ENCODE results near the gene SLFN12L. TPM values are rescaled to one million over a fixed set of nuclear protein-coding genes. Genes with fewer than 3 reads are reported as not detected.

The SLFN12L gene
- total and polyA plus RNA-seq, 10 donors, result 0.39 to 39.5 (median 30.8) TPM

DNA sequence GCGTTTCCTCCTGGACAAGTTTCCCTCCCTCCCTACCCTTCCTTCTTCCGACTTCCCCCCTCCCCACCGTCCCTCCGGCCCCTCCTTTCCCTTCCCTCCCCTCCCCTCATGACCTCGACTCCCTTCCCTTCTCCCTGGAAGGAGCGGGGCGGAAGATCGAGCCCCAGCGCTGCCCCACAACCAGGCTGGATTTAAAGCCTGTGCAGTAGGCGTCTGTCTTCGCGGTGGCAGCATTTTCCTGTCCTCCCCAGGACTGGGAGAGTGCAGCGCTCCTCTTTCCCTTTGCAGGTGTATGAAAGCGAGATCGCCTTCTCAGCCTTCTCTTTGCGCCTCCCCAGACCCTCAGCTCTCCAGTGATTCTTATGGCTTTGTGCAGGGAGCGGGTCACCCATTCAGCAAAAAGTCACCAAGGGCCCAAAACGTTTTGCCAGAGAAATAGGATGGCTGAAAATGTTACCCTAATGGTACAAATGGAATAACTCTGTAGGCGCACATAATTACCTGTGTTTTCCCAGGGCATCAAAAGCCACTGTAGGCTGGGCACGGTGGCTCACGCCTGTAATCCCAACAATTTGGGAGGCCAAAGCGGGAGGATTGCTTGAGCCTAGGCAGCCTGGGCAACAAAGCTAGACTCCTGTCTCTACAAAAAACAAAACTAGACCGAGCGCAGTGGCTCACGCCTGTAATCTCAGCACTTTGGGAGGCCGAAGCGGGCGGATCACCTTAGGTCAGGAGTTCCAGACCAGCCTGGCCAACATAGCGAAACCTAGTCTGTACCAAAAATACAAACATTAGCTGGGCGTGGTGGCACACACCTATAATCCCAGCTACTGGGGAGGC lies 40.8 kb downstream of the SLFN12L start:
- Histone ChIP-seq H3K9me3 (peaks cover 0 to 9% (median 2%) of the 10 kb centered on the region in 8 donors), H3K4me3 (no peak overlapping the region), H3K27me3 (replicated peaks in 1 of 7) (peaks cover 0 to 91% (median 66%) of the 10 kb centered on the region in 7 donors), H3K36me3 (peaks cover 0 to 18% (median 0%) of the 10 kb centered on the region in 6 donors), H3K4me1 (peaks cover 8 to 77% (median 24%) of the 10 kb centered on the region in 6 donors), H3K27ac (no peak overlapping the region)
- TF ChIP-seq POLR2AphosphoS5 (IDR thresholded peaks at IDR 0.05), result no peak
- TF ChIP-seq, protein P1, sequence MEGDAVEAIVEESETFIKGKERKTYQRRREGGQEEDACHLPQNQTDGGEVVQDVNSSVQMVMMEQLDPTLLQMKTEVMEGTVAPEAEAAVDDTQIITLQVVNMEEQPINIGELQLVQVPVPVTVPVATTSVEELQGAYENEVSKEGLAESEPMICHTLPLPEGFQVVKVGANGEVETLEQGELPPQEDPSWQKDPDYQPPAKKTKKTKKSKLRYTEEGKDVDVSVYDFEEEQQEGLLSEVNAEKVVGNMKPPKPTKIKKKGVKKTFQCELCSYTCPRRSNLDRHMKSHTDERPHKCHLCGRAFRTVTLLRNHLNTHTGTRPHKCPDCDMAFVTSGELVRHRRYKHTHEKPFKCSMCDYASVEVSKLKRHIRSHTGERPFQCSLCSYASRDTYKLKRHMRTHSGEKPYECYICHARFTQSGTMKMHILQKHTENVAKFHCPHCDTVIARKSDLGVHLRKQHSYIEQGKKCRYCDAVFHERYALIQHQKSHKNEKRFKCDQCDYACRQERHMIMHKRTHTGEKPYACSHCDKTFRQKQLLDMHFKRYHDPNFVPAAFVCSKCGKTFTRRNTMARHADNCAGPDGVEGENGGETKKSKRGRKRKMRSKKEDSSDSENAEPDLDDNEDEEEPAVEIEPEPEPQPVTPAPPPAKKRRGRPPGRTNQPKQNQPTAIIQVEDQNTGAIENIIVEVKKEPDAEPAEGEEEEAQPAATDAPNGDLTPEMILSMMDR (IDR thresholded peaks at IDR 0.05 in 8 of 11, conservative IDR thresholded peaks at IDR 0.05 in 3 of 11), result no peak
- no peak for TF ChIP-seq POLR2A (IDR thresholded peaks at IDR 0.05)
- intact Hi-C loops (cut with DNase I; ENCODE audit: low total_unique reads), result no loop called here
- no peak for DNase-seq
- WGBS, 5 donors, result 35 to 43% (median 39%) methylated on average over 30 of the region's 30 CpGs

DNA sequence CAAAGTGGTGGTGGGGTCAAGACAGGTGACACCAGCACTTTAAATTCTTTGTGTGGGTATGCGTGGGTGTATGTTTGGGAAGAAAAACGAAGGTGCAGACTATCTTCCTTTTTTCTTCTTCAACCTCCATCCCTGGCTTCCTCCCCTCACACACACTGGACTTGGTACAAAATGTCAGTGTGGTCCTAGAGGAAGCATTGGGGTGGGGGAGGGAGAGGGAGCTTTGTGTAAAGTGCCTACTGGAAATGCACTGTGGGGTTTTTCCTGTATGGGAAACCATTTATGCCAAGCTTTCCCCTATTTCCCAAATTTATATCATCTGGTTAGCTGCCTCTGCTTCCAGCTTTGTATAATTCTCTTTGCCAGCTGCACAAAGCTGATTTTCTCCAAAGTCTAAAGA lies 44.4 kb downstream of the SLFN12L start:
- peaks cover 12 to 77% (median 40%) of the 10 kb centered on the region in 6 donors for H3K4me1 ChIP-seq
- no peak for DNase-seq
- H3K9me3 ChIP-seq, result no peaks in the 10 kb centered on the region
- intact Hi-C loops (cut with DNase I; ENCODE audit: low total_unique reads), result no loop called here
- no peak overlapping the region for H3K27ac ChIP-seq
- H3K27me3 ChIP-seq (replicated peaks in 1 of 7), result peaks cover 0 to 100% (median 90%) of the 10 kb centered on the region in 7 donors
- peaks cover 0 to 13% (median 0%) of the 10 kb centered on the region in 6 donors for H3K36me3 ChIP-seq
- TF ChIP-seq POLR2AphosphoS5 (IDR thresholded peaks at IDR 0.05) (no peak), POLR2A (IDR thresholded peaks at IDR 0.05) (no peak)
- TF ChIP-seq, protein P1 (IDR thresholded peaks at IDR 0.05 in 8 of 11, conservative IDR thresholded peaks at IDR 0.05 in 3 of 11), result no peak
- WGBS, 5 donors, result 5 to 24% (median 20%) methylated on average over 2 of the region's 2 CpGs
- no peak overlapping the region for H3K4me3 ChIP-seq

DNA sequence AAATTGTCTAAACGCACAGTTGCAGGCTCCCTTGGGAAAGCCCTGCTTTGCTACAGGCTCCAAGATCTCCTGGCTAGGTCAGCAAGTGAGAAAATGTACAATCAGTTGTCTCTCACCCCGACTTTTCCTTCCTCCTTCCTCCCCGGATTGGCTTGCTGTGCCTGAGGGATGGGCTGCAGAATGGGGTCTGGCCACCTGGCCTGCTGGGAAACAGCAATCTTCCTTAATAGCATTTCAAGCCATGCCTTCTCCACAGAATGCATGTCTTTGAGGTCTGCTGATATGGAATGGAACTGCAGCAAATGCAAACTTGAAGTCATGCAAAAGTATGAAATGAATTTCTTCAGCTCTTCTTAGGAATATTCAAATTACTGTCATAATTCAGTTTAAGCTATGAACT lies 46.1 kb downstream of the SLFN12L start:
- Histone ChIP-seq H3K4me1 (peaks cover 5 to 76% (median 40%) of the 10 kb centered on the region in 6 donors), H3K9me3 (no peaks in the 10 kb centered on the region), H3K4me3 (no peak overlapping the region), H3K36me3 (peaks cover 0 to 8% (median 0%) of the 10 kb centered on the region in 6 donors), H3K27me3 (replicated peaks in 1 of 7) (peaks cover 0 to 97% (median 78%) of the 10 kb centered on the region in 7 donors), H3K27ac (no peak overlapping the region)
- no peak for TF ChIP-seq POLR2A (IDR thresholded peaks at IDR 0.05)
- WGBS, 5 donors, result 32 to 44% (median 35%) methylated on average over 3 of the region's 3 CpGs
- no peak for DNase-seq
- intact Hi-C loops (cut with DNase I; ENCODE audit: low total_unique reads), result no loop called here

DNA sequence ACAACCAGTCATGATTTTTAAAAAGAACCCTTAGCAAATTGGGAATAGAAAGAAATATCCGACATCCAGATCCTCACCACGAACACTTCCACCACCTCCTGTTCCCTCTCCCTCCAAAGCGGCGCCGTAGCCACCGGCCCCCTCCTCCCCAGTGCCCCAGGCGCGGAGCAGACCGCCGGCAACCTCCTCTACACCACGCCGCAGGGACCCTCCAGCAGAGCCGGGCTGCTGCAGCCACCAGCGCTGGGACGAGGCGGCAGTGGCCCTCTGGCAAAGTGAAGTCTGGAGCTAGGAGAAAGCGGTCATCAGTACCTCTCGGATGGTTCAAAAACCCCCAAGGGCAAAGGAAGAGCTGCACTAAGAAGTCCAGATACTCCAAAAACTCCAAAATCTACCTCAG lies 47.5 kb downstream of the SLFN12L start:
- Histone ChIP-seq H3K27me3 (replicated peaks in 1 of 7) (peaks cover 0 to 83% (median 63%) of the 10 kb centered on the region in 7 donors), H3K27ac (no peak overlapping the region), H3K9me3 (no peaks in the 10 kb centered on the region), H3K4me3 (no peak overlapping the region), H3K36me3 (peaks cover 0 to 8% (median 0%) of the 10 kb centered on the region in 6 donors), H3K4me1 (peaks cover 5 to 65% (median 32%) of the 10 kb centered on the region in 6 donors)
- TF ChIP-seq POLR2A (IDR thresholded peaks at IDR 0.05) (no peak), POLR2AphosphoS5 (IDR thresholded peaks at IDR 0.05) (peak in 1 of 3 donors; percentile 31)
- TF ChIP-seq, protein P1 (IDR thresholded peaks at IDR 0.05 in 8 of 11, conservative IDR thresholded peaks at IDR 0.05 in 3 of 11), result no peak
- intact Hi-C loops (cut with DNase I; ENCODE audit: low total_unique reads), result no loop called here
- no peak for DNase-seq
- WGBS, 5 donors, result 26 to 53% (median 35%) methylated on average over 13 to 18 of the region's 18 CpGs

Data from spleen (tissue), 11 donors.